Chondrocyte (in vitro differentiated cells): ENCODE results near the gene TXNDC12. TPM values are rescaled to one million over a fixed set of nuclear protein-coding genes. Genes with fewer than 3 reads are reported as not detected.
"Not testable (repeated sequence)": the region's sequence is repeated elsewhere in the genome, so short reads cannot be mapped to it uniquely, and the experiment has no call there.

Source experiments
- DNase-seq: peaks from one replicate; pipeline ENCODE4 v3.0.0; 2021; ENCODE audit warnings: mixed read lengths, low spot score
- H3K27ac Mint-ChIP-seq: one replicate; pipeline ENCODE4 v1.8.0; 2021; ENCODE audit warnings: mild to moderate bottlenecking, moderate library complexity, mixed read lengths; ENCODE audit not compliant: unreplicated experiment
- H3K27me3 Mint-ChIP-seq: 2 replicates; pipeline ENCODE4 v1.8.0; 2021; ENCODE audit warnings: low read depth, mixed read lengths
- H3K36me3 Mint-ChIP-seq: 2 replicates; pipeline ENCODE4 v1.8.0; 2021; ENCODE audit warnings: low read depth, mixed read lengths
- H3K4me1 Mint-ChIP-seq: 2 replicates; pipeline ENCODE4 v1.8.0; 2021; ENCODE audit warnings: low read depth, mild to moderate bottlenecking, mixed read lengths
- H3K4me3 Mint-ChIP-seq: one replicate; pipeline ENCODE4 v1.8.0; 2021; ENCODE audit warnings: mild to moderate bottlenecking, moderate library complexity, mixed read lengths; ENCODE audit not compliant: unreplicated experiment
- H3K9me3 Mint-ChIP-seq: 2 replicates; pipeline ENCODE4 v1.8.0; 2021; ENCODE audit warnings: low read depth, mixed read lengths
- total RNA-seq: library from RNA; stranded (reverse); gene quantifications from 3 replicates; pipeline ENCODE4 v1.2.1, GENCODE V29; 2021
- TF ChIP-seq, protein P1 (sequence below): fragments of 200-600 bp; sonication (generic); IDR thresholded peaks from 2 replicates; pipeline ENCODE4 v1.5.0; 2021; ENCODE audit warnings: antibody characterized with exemption, mild to moderate bottlenecking, moderate library complexity

Gene TXNDC12
- total RNA-seq, 1 donor from 2014 or later: 54.8 TPM

DNA sequence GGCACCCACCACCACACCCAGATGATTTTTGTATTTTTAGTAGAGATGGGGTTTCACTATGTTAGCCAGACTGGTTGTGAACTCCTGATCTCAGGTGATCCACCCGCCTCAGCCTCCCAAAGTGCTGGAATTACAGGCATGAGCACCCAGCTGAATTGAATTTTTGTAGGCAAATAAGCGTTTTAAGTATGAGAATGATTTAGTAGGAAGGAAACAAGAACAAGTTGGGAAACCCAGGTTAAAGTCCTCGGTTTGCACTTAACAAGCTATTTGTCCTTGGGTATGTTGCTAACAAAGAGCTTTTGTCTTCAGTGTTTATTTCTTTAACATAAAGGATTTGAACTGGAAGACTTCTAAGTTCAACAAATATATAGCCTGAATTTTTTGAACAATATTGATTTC, 25.0 kb upstream of the TXNDC12 start:
- H3K27ac Mint-ChIP-seq: peak overlapping the region; percentile 17
- peaks cover 10% of the 10 kb centered on the region for H3K36me3 Mint-ChIP-seq
- no peak overlapping the region for H3K4me3 Mint-ChIP-seq
- no peaks in the 10 kb centered on the region for H3K9me3 Mint-ChIP-seq
- no peak for DNase-seq
- TF ChIP-seq, protein P1, sequence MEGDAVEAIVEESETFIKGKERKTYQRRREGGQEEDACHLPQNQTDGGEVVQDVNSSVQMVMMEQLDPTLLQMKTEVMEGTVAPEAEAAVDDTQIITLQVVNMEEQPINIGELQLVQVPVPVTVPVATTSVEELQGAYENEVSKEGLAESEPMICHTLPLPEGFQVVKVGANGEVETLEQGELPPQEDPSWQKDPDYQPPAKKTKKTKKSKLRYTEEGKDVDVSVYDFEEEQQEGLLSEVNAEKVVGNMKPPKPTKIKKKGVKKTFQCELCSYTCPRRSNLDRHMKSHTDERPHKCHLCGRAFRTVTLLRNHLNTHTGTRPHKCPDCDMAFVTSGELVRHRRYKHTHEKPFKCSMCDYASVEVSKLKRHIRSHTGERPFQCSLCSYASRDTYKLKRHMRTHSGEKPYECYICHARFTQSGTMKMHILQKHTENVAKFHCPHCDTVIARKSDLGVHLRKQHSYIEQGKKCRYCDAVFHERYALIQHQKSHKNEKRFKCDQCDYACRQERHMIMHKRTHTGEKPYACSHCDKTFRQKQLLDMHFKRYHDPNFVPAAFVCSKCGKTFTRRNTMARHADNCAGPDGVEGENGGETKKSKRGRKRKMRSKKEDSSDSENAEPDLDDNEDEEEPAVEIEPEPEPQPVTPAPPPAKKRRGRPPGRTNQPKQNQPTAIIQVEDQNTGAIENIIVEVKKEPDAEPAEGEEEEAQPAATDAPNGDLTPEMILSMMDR: no peak
- peaks cover 7% of the 10 kb centered on the region for H3K4me1 Mint-ChIP-seq
- no peaks in the 10 kb centered on the region for H3K27me3 Mint-ChIP-seq

DNA sequence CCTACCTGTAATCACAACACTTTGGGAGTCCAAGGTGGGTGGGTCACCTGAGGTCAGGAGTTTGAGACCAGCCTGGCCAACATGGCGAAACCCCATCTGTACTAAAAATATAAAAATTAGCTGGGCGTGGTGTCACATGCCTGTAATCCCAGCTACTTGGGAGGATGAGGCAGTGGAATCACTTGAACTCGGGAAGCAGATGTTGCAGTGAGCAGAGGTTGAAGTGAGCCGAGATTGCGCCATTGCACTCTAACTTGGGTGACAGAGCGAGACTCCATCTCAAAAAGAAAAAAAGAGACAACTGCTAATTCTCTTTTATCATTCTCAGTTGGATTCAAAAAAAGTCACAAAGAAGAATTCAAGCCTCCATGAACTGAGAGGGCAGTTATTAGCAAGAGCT, 22.3 kb upstream of the TXNDC12 start:
- DNase-seq, H3K9me3 Mint-ChIP-seq, H3K4me3 Mint-ChIP-seq, H3K4me1 Mint-ChIP-seq, H3K27me3 Mint-ChIP-seq: not testable (repeated sequence)
- Mint-ChIP-seq H3K36me3 (peaks cover 13% of the 10 kb centered on the region), H3K27ac (peak overlapping the region; percentile 17)

DNA sequence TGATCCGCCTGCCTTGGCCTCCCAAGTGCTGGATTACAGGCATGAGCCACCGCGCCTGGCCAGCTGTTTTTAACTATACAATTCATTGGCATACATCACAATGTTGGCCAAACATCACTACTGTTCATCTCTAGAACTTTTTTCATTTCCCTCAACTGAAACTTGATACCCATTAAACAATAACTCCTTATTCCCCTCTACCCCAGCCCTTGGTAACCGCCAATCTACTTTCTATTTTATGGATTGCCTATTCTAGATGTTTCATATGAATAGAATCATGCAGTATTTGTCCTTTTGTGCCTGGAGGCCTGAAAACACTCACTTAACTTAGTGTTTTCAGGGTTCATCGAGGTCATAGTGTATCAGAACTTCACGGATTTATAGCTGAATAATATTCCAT, 17.3 kb upstream of the TXNDC12 start:
- Mint-ChIP-seq H3K4me1 (no peaks in the 10 kb centered on the region), H3K27ac (no peak overlapping the region), H3K4me3 (no peak overlapping the region), H3K9me3 (no peaks in the 10 kb centered on the region), H3K27me3 (no peaks in the 10 kb centered on the region), H3K36me3 (peaks cover 14% of the 10 kb centered on the region)
- DNase-seq: no peak
- TF ChIP-seq, protein P1: no peak

DNA sequence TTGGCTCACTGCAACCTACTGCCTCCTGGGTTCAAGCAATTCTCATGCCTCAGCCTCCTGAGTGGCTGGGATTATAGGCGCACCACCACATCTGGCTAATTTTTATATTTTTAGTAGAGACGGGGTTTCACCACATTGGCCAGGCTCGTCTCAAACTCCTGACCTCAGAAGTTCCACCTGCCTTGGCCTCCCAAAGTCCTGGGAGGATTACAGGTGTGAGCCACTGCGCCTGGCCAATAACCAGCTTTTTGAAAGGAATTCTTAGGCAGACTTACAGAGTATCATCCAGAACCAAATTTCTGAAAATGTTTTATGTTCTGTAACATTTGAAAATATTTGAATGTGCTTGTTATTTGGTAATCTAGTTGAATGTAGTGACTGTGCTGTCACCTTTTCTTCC, 15.7 kb upstream of the TXNDC12 start:
- Mint-ChIP-seq H3K9me3 (no peaks in the 10 kb centered on the region), H3K27ac (no peak overlapping the region), H3K4me1 (no peaks in the 10 kb centered on the region), H3K36me3 (peaks cover 15% of the 10 kb centered on the region), H3K4me3 (no peak overlapping the region), H3K27me3 (no peaks in the 10 kb centered on the region)
- DNase-seq: no peak
- TF ChIP-seq, protein P1: no peak

DNA sequence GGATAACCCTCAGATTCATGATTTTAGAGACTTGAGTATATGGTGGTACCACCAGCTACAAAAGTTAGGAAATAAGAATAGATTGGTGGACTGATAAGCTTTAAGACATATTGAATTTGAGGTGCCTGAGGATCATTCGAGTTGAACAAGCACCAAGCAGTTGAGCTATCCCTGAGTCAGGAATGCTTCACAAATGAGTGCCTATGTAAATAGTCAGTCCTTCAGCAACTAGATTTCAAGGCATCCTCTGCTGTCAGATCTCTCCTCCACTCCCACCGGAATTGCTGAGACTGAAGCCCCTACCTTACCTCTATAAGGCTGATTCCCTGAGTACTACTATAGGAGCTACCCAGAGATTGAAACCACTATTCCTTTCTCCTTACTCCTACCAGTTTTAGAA, 8.2 kb upstream of the TXNDC12 start:
- no peak for DNase-seq
- Mint-ChIP-seq H3K27me3 (no peaks in the 10 kb centered on the region), H3K4me3 (no peak overlapping the region), H3K36me3 (peaks cover 20% of the 10 kb centered on the region), H3K27ac (no peak overlapping the region), H3K4me1 (peaks cover 16% of the 10 kb centered on the region), H3K9me3 (no peaks in the 10 kb centered on the region)
- TF ChIP-seq, protein P1: no peak

DNA sequence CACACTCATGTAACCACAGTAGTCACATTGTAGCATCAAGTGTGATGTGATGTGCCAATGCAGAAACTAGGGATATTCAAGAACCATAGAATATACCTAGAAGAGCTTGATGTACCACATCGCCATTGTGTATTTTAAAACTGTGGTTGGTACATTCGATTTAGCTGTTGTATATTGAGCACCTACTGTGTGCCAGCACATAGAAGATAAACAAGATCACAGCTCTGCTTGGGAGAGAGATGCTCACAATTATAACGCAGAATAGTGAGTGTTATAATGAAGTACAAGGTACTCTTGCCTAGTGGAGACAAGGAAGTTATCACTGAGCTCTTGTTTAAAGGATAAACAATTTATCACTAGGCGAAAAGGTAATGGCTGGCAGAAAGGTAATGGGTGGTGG, 5.8 kb upstream of the TXNDC12 start:
- DNase-seq: no peak
- TF ChIP-seq, protein P1: no peak

More for the DNA sequence above, 5.8 kb upstream of the TXNDC12 start:
- no peak overlapping the region for H3K4me3 Mint-ChIP-seq
- no peaks in the 10 kb centered on the region for H3K27me3 Mint-ChIP-seq
- H3K27ac Mint-ChIP-seq: no peak overlapping the region
- peaks cover 30% of the 10 kb centered on the region for H3K4me1 Mint-ChIP-seq
- H3K36me3 Mint-ChIP-seq: peaks cover 13% of the 10 kb centered on the region
- no peaks in the 10 kb centered on the region for H3K9me3 Mint-ChIP-seq
